ENCODE measurements around the gene NOX4.

- no peak for TF ChIP-seq SIN3A (IDR thresholded peaks at IDR 0.05; ENCODE audit: low read depth, low read length)
- no peak for TF ChIP-seq POLR2A (IDR thresholded peaks at IDR 0.05; ENCODE audit: low read depth, low read length)
- no peak for TF ChIP-seq CTCF (IDR thresholded peaks at IDR 0.05 in 2 of 3, conservative IDR thresholded peaks at IDR 0.05 in 1 of 3; ENCODE audit: control insufficient read depth in 2 of 3, extremely low read depth in 1 of 3, insufficient read depth in 1 of 3, low read depth in 3 of 3, low read length in 3 of 3)
- no peak for TF ChIP-seq POLR2AphosphoS5 (IDR thresholded peaks at IDR 0.05; ENCODE audit: low read length)
- no peak for TF ChIP-seq MXI1 (IDR thresholded peaks at IDR 0.05; ENCODE audit: low read depth, low read length)
- no peak for TF ChIP-seq EP300 (IDR thresholded peaks at IDR 0.05; ENCODE audit: borderline replicate concordance in 1 of 2, control insufficient read depth in 1 of 2, low read depth in 2 of 2, low read length in 2 of 2)
- no peak for TF ChIP-seq PBX3 (IDR thresholded peaks at IDR 0.05; ENCODE audit: insufficient replicate concordance, low read depth, low read length)
- no peak for TF ChIP-seq REST (IDR thresholded peaks at IDR 0.05; ENCODE audit: low read depth, low read length)
- TF ChIP-seq EGR1 (IDR thresholded peaks at IDR 0.05; ENCODE audit: borderline replicate concordance in 1 of 2, low read depth in 2 of 2, low read length in 2 of 2) = no peak
- no peak for TF ChIP-seq NR2C1 (IDR thresholded peaks at IDR 0.05)
- TF ChIP-seq TCF12 (IDR thresholded peaks at IDR 0.05; ENCODE audit: low read depth, low read length) = no peak
Measured at GRCh38 chr11:89535221-89535620, 44.0 kb upstream of the NOX4 start.

All from GM12878 (cell line).